Smooth muscle cell (in vitro differentiated cells): Measurements from ENCODE around the gene POLR2E. TPM values are rescaled to one million over a fixed set of nuclear protein-coding genes. Genes with fewer than 3 reads are reported as not detected.

Experiments
- DNase-seq: peaks from one replicate; lab custom pipeline; 2025; ENCODE audit not compliant: unreplicated experiment; lab: John Stamatoyannopoulos, UW
- H2AFZ ChIP-seq: fragments of 200-600 bp; sonication (generic); 2 replicates; pipeline ENCODE4 v1.6.0; 2016; ENCODE audit warnings: antibody characterized with exemption, low read depth, mild to moderate bottlenecking
- H3F3A ChIP-seq: fragments of 200-600 bp; sonication (generic); 2 replicates; pipeline ENCODE4 v1.6.0; 2017; ENCODE audit warnings: antibody characterized with exemption, low read depth
- H3K27ac ChIP-seq: fragments of 200-600 bp; sonication (generic); 2 replicates; pipeline ENCODE4 v1.5.1; 2016; ENCODE audit warnings: low read depth, mild to moderate bottlenecking
- H3K27me3 ChIP-seq: fragments of 200-600 bp; sonication (generic); 2 replicates; pipeline ENCODE4 v1.6.1; 2016; ENCODE audit warnings: low read depth, mild to moderate bottlenecking
- H3K36me3 ChIP-seq: fragments of 200-600 bp; sonication (generic); 2 replicates; pipeline ENCODE4 v1.5.1; 2016; ENCODE audit warnings: low read depth
- H3K4me1 ChIP-seq: fragments of 200-600 bp; sonication (generic); 2 replicates; pipeline ENCODE4 v1.5.1; 2016; ENCODE audit warnings: low read depth
- H3K4me2 ChIP-seq: fragments of 200-600 bp; sonication (generic); 2 replicates; pipeline ENCODE4 v1.6.0; 2016; ENCODE audit warnings: mild to moderate bottlenecking
- H3K4me3 ChIP-seq: fragments of 200-600 bp; sonication (generic); 2 replicates; pipeline ENCODE4 v1.5.1; 2016; ENCODE audit warnings: mild to moderate bottlenecking
- H3K79me2 ChIP-seq: fragments of 200-600 bp; sonication (generic); 2 replicates; pipeline ENCODE4 v1.6.0; 2016; ENCODE audit warnings: low read depth, mild to moderate bottlenecking
- H3K9ac ChIP-seq: fragments of 200-600 bp; sonication (generic); 2 replicates; pipeline ENCODE4 v1.6.0; 2016; ENCODE audit warnings: low read depth
- H3K9me3 ChIP-seq: fragments of 200-600 bp; sonication (generic); replicated peaks from 2 replicates; pipeline ENCODE4 v1.5.1; 2016; ENCODE audit warnings: low read depth
- H4K20me1 ChIP-seq: fragments of 200-600 bp; sonication (generic); 2 replicates; pipeline ENCODE4 v1.6.0; 2016; ENCODE audit warnings: low read depth
- CTCF ChIP-seq: fragments of 200-600 bp; sonication (generic); IDR thresholded peaks from 2 replicates; pipeline ENCODE4 v1.5.1; 2017; ENCODE audit warnings: borderline replicate concordance, mild to moderate bottlenecking, antibody characterized with exemption; ENCODE audit not compliant: insufficient read depth, poor library complexity, severe bottlenecking
- WGBS: methylation state at CpG from one replicate; pipeline ENCODE4 v1.1.7; 2016; ENCODE audit warnings: low lambda C conversion rate; 5-methylcytosine and 5-hydroxymethylcytosine counted together
- polyA plus RNA-seq: library from polyadenylated mRNA; unstranded; fragments of >200 nt; fragmentation: Nextera tagmentation; extraction: Ambion mirVana; gene quantifications from 2 replicates; pipeline ENCODE4 v1.2.1, GENCODE V29; 2016
- total RNA-seq: library from RNA; depleted of rRNA; stranded (reverse); fragments of >200 nt; gene quantifications from 2 replicates; pipeline ENCODE4 v1.2.3, GENCODE V29; 2014

The POLR2E gene
- total and polyA plus RNA-seq, 2 experiments from 2014 or later: 114 to 235 TPM

GRCh38 chr19:1126984-1127760 lies 32.0 kb upstream of the POLR2E start:
- WGBS: 96% methylated on average over 28 of the region's 33 CpGs
- Histone ChIP-seq H3K79me2 (peaks cover 67% of the 10 kb centered on the region), H4K20me1 (peaks cover 90% of the 10 kb centered on the region), H3K9me3 (no peaks in the 10 kb centered on the region), H3F3A (no peaks in the 10 kb centered on the region), H2AFZ (no peak overlapping the region), H3K4me3 (no peak overlapping the region), H3K27ac (no peak overlapping the region), H3K36me3 (no peaks in the 10 kb centered on the region), H3K9ac (no peak overlapping the region), H3K4me1 (no peaks in the 10 kb centered on the region), H3K27me3 (no peaks in the 10 kb centered on the region), H3K4me2 (no peak overlapping the region)
- TF ChIP-seq CTCF: no peak
- no peak for DNase-seq

GRCh38 chr19:1125601-1126467 lies 30.7 kb upstream of the POLR2E start:
- H3K79me2 ChIP-seq: peaks cover 58% of the 10 kb centered on the region
- peaks cover 88% of the 10 kb centered on the region for H4K20me1 ChIP-seq
- no peak overlapping the region for H3K9ac ChIP-seq
- no peaks in the 10 kb centered on the region for H3K36me3 ChIP-seq
- H3K4me2 ChIP-seq: no peak overlapping the region
- no peak for DNase-seq
- no peaks in the 10 kb centered on the region for H3K27me3 ChIP-seq
- H3K27ac ChIP-seq: peak overlapping the region; percentile 15
- no peak overlapping the region for H2AFZ ChIP-seq
- H3K4me1 ChIP-seq: no peaks in the 10 kb centered on the region
- TF ChIP-seq CTCF: no peak
- no peaks in the 10 kb centered on the region for H3F3A ChIP-seq
- no peak overlapping the region for H3K4me3 ChIP-seq
- H3K9me3 ChIP-seq: no peaks in the 10 kb centered on the region
- 87% methylated on average over 33 of the region's 33 CpGs for WGBS

- Histone ChIP-seq H3K79me2 (peaks cover 50% of the 10 kb centered on the region), H3F3A (no peaks in the 10 kb centered on the region), H4K20me1 (peaks cover 71% of the 10 kb centered on the region), H3K27ac (no peak overlapping the region), H3K36me3 (no peaks in the 10 kb centered on the region), H2AFZ (no peak overlapping the region), H3K9ac (no peak overlapping the region), H3K27me3 (no peaks in the 10 kb centered on the region), H3K4me1 (no peaks in the 10 kb centered on the region), H3K4me2 (no peak overlapping the region), H3K4me3 (no peak overlapping the region), H3K9me3 (no peaks in the 10 kb centered on the region)
- no peak for DNase-seq
- TF ChIP-seq CTCF: no peak
- 95% methylated on average over 19 of the region's 23 CpGs for WGBS
Observed at GRCh38 chr19:1123885-1124677, 28.9 kb upstream of the POLR2E start.
